HG03469 (cell line): ENCODE data around the gene BPIFB3.
"Not testable (repeated sequence)": the region's sequence is repeated elsewhere in the genome, so short reads cannot be mapped to it uniquely, and the experiment has no call there.

Experiments
- ATAC-seq: cut with Tn5 transposase; IDR thresholded peaks from one replicate; pipeline ENCODE4 v1.9.1; 2021; ENCODE audit warnings: mild to moderate bottlenecking, moderate library complexity, moderate number of reproducible peaks; ENCODE audit not compliant: unreplicated experiment

Gene BPIFB3

DNA sequence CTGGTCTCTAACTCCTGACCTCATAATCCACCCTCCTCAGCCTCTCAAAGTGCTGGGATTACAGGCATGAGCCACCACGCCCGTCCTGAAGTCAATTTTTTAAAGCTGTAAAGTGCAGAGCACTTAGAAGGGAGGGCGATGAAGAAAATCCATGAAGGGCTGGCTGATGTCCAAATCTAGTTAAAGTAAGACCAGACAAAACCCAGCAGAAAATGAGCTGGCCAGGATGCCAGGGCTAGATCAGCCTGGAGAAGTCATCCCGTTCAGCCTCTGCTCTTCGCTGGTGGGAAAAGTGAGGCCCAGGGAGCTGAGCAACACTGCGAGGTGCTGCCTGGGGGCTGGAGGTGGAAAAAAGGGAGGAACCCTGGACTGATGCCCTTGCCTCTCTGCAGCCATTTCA lies 28.8 kb downstream of the BPIFB3 start:
- ATAC-seq: no peak

DNA sequence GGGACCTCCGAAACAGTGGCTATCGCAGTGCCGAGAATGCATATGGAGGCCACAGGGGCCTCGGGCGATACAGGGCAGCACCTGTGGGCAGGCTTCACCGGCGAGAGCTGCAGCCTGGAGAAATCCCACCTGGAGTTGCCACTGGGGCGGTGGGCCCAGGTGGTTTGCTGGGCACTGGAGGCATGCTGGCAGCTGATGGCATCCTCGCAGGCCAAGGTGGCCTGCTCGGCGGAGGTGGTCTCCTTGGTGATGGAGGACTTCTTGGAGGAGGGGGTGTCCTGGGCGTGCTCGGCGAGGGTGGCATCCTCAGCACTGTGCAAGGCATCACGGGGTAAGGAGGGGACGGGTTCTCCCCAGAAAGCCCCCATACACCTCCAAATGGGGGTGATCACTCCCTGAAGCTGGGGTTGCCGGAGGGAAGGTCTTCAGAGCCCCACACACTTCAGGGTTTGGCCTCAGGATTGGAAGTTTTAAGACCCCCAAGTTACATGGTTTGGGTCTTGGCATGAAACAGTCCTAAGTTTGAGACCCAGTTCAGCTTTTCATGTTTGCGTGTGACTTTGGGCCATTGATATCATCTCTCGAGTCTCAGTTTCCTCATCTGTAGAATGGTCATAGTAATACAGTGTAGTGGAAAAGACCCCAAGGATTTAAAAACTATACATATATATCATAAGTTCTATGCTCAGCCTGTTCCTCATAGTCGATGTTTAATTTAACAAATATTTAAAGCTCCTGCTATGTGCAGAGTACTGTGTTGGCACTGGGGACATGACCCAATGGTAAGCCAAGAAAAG lies 30.0 kb downstream of the BPIFB3 start:
- no peak for ATAC-seq

DNA sequence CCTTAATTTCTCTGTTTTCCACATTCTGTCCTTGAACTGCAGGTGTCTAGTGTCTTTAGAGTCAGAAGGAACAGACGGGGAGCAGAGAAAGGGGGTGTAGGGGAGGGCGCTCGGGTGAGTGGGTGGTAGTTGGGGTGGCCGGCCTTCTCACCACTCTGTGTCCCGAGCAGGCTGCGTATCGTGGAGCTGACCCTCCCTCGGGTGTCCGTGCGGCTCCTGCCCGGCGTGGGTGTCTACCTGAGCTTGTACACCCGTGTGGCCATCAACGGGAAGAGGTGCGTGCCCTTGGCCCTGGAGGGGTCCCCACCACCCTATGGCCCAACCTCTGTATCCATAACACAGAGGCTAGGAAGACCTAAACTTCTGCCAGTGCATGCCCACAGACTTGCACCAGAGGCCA lies 31.0 kb downstream of the BPIFB3 start:
- ATAC-seq: no peak

DNA sequence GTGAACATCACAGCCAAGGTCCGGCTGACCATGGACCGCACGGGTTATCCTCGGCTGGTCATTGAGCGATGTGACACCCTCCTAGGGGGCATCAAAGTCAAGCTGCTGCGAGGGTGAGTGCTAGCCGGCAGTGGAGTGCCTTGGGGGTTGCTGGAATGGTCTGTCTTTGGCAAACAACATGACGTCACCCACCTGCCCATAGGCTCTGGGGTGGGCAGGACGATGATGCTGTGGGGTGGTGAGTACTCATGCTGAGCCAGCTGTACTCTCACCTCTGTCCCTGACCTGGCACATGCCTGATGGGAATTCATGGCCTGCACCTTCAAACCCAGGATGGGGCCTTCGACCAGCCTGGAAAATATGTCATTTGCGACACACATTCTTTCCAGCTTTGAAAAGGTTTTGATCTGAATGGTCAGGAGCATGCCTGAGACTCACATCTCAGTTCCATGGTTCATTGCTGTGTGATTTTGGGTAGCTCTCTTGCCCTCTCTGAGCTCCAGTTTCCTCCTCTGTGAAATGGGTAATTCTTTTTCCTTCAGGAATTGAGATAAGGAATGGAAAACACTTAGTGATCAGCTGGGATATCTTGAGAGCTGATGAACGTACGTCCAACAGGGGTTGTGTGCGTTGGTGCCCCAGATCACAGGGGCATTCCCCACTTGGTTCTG lies 32.5 kb downstream of the BPIFB3 start:
- ATAC-seq: no peak

DNA sequence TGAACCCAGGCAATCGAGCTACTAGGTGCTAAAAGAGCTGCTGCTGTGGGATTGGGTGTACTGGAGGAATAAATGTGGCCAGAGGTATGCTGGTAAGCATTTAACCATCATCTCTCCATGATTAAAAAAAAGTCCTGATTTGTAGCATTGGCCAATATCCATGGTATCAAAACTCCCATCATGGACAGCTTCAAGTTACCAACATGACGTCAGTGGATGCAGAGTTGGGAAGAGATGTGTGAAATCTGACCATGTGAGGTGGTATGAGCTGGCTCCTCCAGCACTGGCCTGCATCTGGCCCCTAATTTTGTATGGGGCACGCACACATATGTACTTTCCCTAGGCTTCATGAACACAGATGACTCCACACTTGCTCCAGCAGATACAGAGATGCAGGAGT lies 37.4 kb downstream of the BPIFB3 start:
- ATAC-seq: no peak

DNA sequence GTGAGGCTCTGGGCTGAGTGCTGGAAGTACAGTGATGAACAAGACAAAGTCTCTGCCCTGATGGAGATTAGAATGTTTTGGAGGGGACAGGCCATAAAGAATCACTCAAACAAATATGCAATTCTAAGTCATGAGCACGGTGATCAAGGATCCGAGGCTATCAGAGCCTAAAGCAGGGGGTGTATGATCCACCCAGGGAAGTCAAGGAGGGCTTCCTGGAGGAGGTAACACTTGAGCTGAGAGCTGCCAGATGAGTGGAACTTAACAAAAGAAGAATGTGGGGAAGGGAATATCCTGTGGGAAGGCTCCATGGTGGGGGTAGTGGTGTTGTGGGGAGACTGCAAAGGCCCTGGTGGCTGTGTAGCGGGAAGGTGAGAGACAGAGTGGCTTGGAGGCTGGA lies 38.0 kb downstream of the BPIFB3 start:
- no peak for ATAC-seq

DNA sequence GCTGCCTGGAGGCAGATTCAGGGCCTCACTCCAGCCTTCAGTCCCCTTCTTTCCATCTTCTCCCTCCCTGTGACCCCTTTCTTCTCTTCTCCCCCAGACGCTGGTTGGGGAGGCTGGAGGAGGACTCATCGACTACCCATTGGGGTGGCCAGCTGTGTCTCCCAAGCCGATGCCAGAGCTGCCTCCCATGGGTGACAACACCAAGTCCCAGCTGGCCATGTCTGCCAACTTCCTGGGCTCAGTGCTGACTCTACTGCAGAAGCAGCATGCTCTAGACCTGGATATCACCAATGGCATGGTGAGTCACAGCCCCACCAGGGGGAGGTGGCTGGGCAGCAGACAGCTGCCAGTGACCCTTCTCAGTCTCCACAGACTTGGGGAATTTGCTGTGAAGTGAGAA lies 38.7 kb downstream of the BPIFB3 start:
- ATAC-seq: no peak

DNA sequence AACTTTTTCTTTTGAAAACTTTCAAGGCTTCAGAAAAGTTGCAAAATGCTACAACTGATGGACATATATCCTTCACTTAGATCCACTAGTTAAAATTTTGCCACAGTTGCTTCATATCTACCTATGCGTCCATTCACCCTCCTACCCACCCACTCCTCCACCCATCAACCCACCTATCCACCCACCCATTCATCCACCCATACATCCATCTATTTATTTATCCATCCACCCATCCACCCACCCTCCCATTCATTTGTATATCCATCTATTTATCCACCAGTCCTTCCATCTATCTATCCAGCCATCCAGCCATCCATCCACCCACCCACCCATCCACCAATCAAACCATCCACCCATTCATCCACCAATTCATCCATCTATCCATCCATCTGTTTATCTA lies 39.4 kb downstream of the BPIFB3 start:
- no peak for ATAC-seq

DNA sequence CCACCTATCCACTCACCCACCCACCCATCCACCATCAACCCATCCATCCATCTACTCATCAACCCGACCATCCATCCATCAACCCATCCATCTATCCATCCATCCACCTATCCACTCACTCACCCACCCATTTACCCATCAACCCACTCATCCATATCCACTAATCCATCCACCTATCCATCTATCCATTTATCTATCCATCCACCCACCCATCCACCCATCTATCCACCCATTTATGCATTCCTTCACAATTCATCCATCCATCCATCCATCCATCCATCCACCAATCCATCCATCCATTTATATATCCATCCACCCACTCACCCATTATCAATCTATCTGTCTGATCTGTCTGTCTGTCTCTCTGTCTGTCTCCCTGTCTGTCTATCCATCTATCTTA lies 39.9 kb downstream of the BPIFB3 start:
- no peak for ATAC-seq

DNA sequence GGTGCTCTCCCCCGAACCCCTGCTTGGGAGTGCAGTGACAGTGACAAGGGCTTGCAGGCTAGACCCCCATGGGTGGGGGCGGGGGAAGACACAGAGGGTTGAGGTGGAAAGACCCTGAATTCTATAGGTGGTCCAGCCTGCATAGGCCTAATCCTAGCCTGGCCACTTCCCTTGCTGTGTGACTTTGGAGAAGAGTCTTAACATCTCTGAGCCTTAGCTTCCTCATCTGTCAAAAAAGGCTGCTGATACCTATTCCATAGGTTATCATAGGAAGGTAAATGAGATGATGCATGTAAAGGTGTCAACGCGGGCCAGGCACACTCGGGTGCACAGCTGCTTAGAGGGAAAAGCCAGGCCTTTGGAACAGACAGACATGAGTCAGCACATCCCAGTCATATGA lies 41.5 kb downstream of the BPIFB3 start:
- no peak for ATAC-seq

DNA sequence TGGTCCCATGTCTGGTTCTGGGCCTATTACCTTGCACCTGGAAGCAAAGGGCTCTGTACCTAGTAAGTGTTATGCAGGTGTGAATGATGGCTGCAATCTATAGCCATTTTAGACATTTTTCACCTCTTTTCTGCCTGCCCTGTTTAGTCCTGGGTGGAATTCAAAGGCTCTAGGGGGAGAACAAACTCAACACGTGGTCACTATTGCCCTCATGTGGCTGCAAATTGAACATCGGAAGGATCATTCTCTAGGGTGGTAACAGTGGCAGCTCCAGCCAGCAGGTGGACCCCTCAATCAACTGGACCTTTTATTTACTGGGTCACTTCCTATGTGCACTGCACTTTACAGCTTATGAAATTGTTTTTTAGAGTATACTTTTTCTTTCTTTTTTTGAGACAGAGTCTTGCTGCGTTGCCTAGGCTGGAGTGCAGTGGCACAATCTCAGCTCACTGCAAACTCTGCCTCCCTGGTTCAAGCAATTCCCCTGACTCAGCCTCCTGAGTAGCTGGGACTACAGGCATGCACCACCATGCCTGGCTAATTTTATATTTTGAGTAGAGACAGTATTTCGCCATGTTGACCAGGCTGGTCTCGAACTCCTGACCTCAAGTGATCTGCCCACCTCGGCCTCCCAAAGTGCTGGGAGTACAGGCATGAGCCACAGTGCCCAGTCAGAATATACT lies 42.3 kb downstream of the BPIFB3 start:
- not testable (repeated sequence) for ATAC-seq

DNA sequence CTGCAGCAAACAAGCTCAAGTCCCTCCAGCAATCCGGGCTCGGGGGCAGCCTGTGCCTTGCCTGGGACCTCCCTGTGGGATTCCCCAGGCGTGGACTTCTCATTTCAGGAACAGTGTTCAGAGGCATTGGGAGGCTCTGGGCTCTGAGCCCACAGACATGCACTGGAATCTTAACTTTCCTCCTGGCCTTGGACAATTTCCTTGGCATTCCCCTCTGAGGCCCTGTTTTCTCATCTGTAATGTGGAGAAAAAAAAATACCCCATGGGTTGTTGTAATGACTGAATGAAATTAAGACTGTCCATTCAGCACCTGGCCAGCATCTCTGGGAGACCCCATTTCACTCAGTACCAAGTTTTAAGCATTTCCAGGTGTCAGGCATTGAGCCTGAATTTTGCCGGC lies 43.3 kb downstream of the BPIFB3 start:
- no peak for ATAC-seq

DNA sequence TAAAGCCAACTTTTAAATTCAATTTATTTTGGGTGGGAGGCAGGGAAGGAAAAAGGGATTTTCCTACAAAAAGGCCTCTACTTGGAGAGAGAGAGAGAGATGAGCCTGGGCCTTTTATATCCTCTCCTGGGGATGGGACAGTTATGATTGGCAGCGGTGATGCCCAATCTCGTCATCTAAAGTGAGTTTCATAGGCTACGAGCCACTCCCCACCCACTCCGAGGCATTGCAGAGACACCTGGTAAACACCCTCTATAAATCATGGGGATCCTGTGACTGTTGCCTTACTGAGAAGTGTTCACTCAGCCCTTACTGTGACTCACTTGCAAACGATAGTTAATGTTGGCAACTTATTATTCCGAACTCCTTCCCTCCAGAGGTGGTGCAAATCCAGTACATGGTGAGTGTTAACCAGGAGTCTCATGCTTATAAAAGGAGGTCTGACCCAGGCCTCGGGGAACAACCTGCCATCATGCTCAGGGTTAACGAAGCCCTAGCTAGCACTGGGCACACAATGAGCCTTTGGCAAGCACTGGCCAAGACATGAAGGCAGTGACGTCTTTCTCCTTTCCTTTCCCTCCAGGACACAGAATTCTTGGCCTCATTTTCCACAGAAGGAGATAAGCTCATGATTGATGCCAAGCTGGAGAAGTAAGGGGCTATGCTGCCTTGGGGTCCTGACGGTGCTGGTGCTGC lies 46.3 kb downstream of the BPIFB3 start:
- no peak for ATAC-seq

DNA sequence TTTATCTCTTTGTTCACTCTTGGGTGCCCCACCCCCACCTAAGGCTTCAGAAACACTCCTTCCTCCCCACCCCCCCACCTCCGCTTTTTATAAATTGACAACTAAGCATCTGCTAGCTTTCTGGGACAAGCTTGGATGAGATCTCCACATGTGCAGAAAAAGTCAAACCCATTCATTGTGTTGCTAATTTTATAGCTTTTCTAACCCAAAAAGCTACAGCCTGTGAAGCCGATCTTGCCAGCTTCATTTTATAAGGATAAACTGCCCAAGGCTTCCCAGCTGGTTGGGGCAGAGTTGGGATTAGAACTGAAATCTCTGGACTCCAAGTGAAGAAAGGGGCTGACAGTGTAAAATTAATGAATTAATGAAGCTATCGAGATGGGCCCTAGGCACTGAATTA lies 49.9 kb downstream of the BPIFB3 start:
- ATAC-seq: no peak

DNA sequence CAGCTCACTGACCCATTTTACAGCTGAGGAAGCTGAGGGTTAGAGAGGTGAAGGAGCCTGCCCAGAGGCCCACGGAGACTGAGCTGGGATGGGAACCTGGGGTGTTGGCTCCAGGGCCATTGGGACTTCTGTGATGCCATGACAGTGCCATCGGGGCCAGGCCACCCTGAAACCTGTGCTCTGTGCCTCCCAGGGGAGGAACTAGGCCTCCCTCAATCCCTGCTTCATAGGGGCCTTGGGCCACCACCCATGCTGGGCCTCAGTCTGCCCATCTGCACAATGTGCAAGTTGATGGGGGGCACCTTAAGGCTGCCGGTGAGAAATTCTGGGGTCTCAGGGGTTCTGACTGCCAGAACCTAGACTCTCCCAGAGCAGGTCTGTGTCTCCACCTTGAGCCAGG lies 50.6 kb downstream of the BPIFB3 start:
- no peak for ATAC-seq

DNA sequence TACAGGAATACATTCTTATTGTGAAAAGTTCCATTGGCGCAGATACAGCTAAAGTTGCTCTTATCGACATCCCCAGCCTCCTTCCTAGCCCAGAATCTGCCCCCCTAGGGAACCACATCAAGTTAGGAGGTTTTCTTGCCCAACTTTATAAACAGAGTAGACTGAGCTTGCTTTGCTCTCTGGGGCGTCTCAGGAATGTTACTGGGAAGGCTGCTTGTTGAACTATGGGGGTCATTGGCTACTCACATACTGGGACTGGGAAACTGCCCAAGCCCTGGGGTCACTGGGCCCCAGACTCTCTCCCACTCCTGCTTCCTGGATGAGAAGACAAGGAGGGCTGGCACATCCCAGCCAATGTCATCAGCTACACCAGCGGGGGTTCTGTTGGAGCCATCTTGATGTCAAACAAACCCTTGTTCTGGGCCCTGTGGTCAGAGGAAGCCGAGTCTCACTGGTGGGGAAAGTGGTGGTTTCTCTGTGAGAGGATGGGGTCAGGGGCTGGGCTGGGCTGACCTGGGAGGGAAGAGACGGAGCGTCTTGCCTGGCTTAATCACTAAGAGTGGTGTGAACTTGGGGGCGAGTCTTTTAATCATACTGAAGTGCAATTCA lies 51.7 kb downstream of the BPIFB3 start:
- no peak for ATAC-seq

DNA sequence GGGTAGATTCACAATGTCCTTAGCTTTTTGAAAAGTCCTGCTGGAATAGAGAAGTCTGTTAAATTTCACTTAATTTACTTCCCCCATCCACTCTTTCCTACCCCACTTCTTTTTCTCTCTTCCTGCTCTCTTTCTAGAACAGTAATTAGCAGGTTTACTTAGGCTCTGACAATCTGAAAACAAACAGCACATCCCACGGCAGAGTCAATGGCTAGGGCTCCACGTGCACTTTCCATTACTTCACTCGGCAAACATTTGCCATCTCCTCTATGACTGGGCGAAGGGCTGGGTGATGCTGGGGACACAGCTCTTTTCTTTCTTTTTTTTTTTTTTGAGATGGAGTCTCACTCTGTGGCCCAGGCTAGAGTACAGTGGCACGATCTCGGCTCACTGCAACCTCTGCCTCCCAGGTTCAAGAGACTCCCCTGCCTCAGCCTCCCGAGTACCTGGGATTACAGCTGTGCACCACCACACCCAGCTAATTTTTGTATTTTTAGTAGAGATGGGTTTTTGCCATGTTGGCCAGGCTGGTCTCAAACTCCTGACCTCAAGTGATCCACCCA lies 52.4 kb downstream of the BPIFB3 start:
- ATAC-seq: not testable (repeated sequence)

DNA sequence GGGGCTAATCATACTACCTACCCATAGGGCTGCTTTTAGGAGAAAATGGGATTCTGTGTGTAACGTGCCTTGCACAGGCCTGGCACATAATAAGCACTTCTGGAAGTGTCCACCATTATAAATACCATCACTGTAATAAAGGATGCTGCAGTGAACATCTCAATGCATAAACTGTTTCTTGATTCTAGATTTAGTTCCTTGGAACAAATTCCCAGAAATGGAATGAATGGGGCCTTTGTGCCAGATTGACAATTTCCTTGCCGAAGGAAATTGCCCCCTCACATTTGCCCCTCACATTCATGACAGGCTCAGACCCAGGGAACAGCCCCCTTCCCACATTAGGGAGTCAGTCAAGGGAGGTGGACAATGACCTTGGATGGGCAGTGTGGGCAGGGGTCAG lies 55.0 kb downstream of the BPIFB3 start:
- ATAC-seq: no peak

DNA sequence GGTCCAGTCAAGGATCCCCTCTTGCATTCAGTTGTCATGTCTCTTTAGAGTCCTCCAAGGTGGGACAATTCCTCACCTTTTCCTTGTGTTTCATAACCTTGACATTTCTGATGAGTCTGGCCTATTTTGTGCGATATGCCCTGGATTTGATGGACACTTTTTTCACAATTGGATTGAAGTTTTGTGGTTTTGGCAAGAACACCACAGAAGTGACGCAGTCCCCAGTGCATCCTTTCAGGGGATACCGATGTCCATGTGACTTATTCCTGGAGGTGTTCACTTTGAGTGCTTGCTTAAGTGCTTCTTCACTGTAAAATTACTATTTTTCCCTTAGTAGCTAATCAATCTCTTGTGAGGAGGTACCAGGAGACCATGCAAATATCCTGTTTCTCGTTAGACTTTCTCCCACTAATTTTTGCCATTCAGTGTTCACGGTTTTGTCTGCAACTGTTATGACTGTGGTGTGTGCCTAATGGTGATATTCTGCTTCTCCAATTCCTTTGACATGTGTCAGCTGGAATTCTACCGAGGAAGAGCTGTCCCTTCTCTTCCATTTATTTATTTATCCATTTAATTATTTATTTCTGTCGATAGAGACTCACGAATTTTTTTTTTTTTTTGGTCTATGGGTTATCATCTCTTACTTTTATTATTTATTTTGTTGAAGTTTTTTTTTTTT lies 56.6 kb downstream of the BPIFB3 start:
- ATAC-seq: no peak

DNA sequence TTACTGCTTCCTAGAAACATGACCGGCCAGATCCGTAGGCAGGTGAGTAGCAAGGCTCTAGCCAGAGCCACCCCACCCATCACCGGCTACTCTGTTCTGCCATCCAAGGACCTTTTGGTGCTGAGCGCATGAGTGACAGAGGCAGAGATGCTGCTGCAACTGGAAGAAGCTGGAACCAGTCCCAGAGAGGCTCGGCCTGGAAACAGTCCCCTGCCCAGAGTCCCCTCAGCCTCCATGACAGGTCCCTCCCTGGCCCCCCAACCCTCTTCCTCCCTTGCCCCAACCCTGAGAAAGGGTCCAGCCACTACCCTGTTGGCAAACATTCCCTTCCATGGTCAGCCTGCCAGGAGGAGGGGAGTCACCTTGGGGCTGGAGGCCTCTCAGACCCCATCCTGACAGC lies 57.6 kb downstream of the BPIFB3 start:
- no peak for ATAC-seq
